ENCODE measurements around the gene TMEM121. TPM values are rescaled to one million over a fixed set of nuclear protein-coding genes. Genes with fewer than 3 reads are reported as not detected.
"Not testable (repeated sequence)": the region's sequence is repeated elsewhere in the genome, so short reads cannot be mapped to it uniquely, and the experiment has no call there.

Gene TMEM121
- total RNA-seq, 3 donors from 2014 or later (not counting 1 experiment from before 2014, with no cell fraction given), result 0.54 to 0.80 TPM; not detected in 1

DNA sequence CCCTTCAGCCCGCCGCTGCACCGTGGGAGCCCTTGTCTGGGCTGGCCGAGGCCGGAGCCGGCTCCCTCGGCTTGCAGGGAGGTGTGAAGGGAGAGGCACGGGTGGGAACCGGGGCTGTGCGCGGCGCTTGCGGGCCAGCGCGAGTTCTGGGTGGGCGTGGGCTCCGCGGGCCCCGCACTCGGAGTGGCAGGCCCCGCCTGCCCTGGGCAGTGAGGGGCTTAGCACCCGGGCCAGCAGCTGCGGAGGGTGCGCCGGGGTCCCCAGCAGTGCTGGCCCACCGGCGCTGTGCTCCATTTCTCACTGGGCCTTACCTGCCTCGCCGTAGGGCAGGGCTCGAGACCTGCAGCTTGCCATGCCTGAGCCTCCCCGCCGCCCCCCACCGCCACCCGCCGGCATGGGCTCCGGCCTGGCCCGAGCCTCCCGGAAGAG, 21.4 kb downstream of the TMEM121 start:
- no peaks in the 10 kb centered on the region for H3K36me3 ChIP-seq (ENCODE audit: control insufficient read depth, insufficient read depth, low read length)
- Mint-ChIP-seq H3K9me3 (peaks cover 0 to 3% of the 10 kb centered on the region in 2 donors), H3K27ac (no peak overlapping the region), H3K27me3 (ENCODE audit: low read depth in 2 of 2) (peaks cover 14 to 17% of the 10 kb centered on the region in 2 donors), H3K4me3 (no peak overlapping the region), H3K4me1 (no peaks in the 10 kb centered on the region), H3K36me3 (no peaks in the 10 kb centered on the region)
- ATAC-seq (no peak), DNase-seq (no peak)
- H3K27ac ChIP-seq (ENCODE audit: low read length), result no peak overlapping the region
- H3K4me1 ChIP-seq (ENCODE audit: control insufficient read depth, insufficient read depth, low read length), result no peaks in the 10 kb centered on the region
- WGBS (ENCODE audit: insufficient coverage), result 96% methylated on average over 38 of the region's 38 CpGs
- H3K9me3 ChIP-seq (ENCODE audit: control insufficient read depth, insufficient read depth, low read length), result no peaks in the 10 kb centered on the region
- intact Hi-C loops (cut with micrococcal nuclease), result no loop called here
- no peaks in the 10 kb centered on the region for H3K27me3 ChIP-seq (ENCODE audit: control insufficient read depth, insufficient read depth, low read length)
- H3K4me3 ChIP-seq (ENCODE audit: low read length), result no peak overlapping the region
- TF ChIP-seq CTCF (IDR thresholded peaks at IDR 0.05), result no peak

DNA sequence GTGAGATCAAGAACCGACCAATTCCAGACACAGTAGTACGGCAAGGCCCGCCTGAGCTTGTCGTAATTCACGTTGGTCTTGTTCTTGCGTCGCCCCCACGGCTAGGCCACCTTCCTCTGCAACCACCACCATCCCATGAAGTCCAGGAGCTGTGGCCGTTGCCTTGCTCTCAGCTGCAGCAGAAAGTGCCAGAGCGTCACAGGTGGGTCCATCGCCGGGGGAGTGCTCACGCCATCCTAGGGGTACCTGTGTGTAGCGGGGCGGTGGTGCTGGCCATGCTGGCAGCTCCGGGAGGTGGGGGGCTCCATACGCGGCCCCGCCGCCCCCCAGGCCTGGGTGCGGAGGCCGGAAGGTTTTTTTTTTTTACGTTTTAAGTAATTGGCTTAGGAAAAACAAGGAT, 23.1 kb downstream of the TMEM121 start:
- DNase-seq, result no peak

GRCh38 chr14:105554022-105554421, 27.6 kb downstream of the TMEM121 start:
- H3K4me1 ChIP-seq (ENCODE audit: control insufficient read depth, insufficient read depth, low read length), result no peaks in the 10 kb centered on the region
- intact Hi-C loops (cut with micrococcal nuclease), result no loop called here
- H3K27me3 ChIP-seq (ENCODE audit: control insufficient read depth, insufficient read depth, low read length), result no peaks in the 10 kb centered on the region
- Mint-ChIP-seq H3K27ac (no peak overlapping the region), H3K4me1 (no peaks in the 10 kb centered on the region), H3K4me3 (no peak overlapping the region), H3K27me3 (ENCODE audit: low read depth in 2 of 2) (peaks cover 5 to 19% of the 10 kb centered on the region in 2 donors), H3K9me3 (no peaks in the 10 kb centered on the region), H3K36me3 (no peaks in the 10 kb centered on the region)
- no peaks in the 10 kb centered on the region for H3K36me3 ChIP-seq (ENCODE audit: control insufficient read depth, insufficient read depth, low read length)
- ATAC-seq (no peak), DNase-seq (no peak)
- no peak for TF ChIP-seq CTCF (IDR thresholded peaks at IDR 0.05)
- no peak overlapping the region for H3K27ac ChIP-seq (ENCODE audit: low read length)
- H3K9me3 ChIP-seq (ENCODE audit: control insufficient read depth, insufficient read depth, low read length), result no peaks in the 10 kb centered on the region
- 63% methylated on average over 6 of the region's 6 CpGs for WGBS (ENCODE audit: insufficient coverage)
- no peak overlapping the region for H3K4me3 ChIP-seq (ENCODE audit: low read length)

More for the DNA sequence above, 23.1 kb downstream of the TMEM121 start:
- no peak overlapping the region for H3K4me3 ChIP-seq (ENCODE audit: low read length)
- H3K27me3 ChIP-seq (ENCODE audit: control insufficient read depth, insufficient read depth, low read length), result no peaks in the 10 kb centered on the region
- Mint-ChIP-seq H3K4me1 (no peaks in the 10 kb centered on the region), H3K4me3 (no peak overlapping the region), H3K27me3 (ENCODE audit: low read depth in 2 of 2) (peaks cover 8 to 11% of the 10 kb centered on the region in 2 donors), H3K9me3 (no peaks in the 10 kb centered on the region), H3K27ac (no peak overlapping the region), H3K36me3 (no peaks in the 10 kb centered on the region)
- no peak for ATAC-seq
- WGBS (ENCODE audit: insufficient coverage), result 90% methylated on average over 23 of the region's 23 CpGs
- no peaks in the 10 kb centered on the region for H3K9me3 ChIP-seq (ENCODE audit: control insufficient read depth, insufficient read depth, low read length)
- H3K36me3 ChIP-seq (ENCODE audit: control insufficient read depth, insufficient read depth, low read length), result no peaks in the 10 kb centered on the region
- H3K4me1 ChIP-seq (ENCODE audit: control insufficient read depth, insufficient read depth, low read length), result no peaks in the 10 kb centered on the region
- no peak overlapping the region for H3K27ac ChIP-seq (ENCODE audit: low read length)
- TF ChIP-seq CTCF (IDR thresholded peaks at IDR 0.05), result no peak
- intact Hi-C loops (cut with micrococcal nuclease), result no loop called here

- H3K36me3 ChIP-seq (ENCODE audit: control insufficient read depth, insufficient read depth, low read length), result no peaks in the 10 kb centered on the region
- ATAC-seq (no peak), DNase-seq (no peak)
- Mint-ChIP-seq H3K36me3 (no peaks in the 10 kb centered on the region), H3K4me1 (no peaks in the 10 kb centered on the region), H3K27ac (no peak overlapping the region), H3K4me3 (no peak overlapping the region), H3K9me3 (no peaks in the 10 kb centered on the region), H3K27me3 (ENCODE audit: low read depth in 2 of 2) (peaks cover 0 to 19% of the 10 kb centered on the region in 2 donors)
- intact Hi-C loops (cut with micrococcal nuclease), result no loop called here
- peaks cover 4% of the 10 kb centered on the region for H3K4me1 ChIP-seq (ENCODE audit: control insufficient read depth, insufficient read depth, low read length)
- H3K27me3 ChIP-seq (ENCODE audit: control insufficient read depth, insufficient read depth, low read length), result no peaks in the 10 kb centered on the region
- H3K27ac ChIP-seq (ENCODE audit: low read length), result no peak overlapping the region
- no peak overlapping the region for H3K4me3 ChIP-seq (ENCODE audit: low read length)
- WGBS (ENCODE audit: insufficient coverage), result 89% methylated on average over 5 of the region's 5 CpGs
- no peaks in the 10 kb centered on the region for H3K9me3 ChIP-seq (ENCODE audit: control insufficient read depth, insufficient read depth, low read length)
- no peak for TF ChIP-seq CTCF (IDR thresholded peaks at IDR 0.05)
Observed at GRCh38 chr14:105554523-105554922, 28.1 kb downstream of the TMEM121 start.

GRCh38 chr14:105557671-105558070, 31.3 kb downstream of the TMEM121 start:
- DNase-seq; H3K27me3 ChIP-seq (ENCODE audit: control insufficient read depth, insufficient read depth, low read length); H3K4me3 Mint-ChIP-seq; H3K9me3 Mint-ChIP-seq; H3K36me3 ChIP-seq (ENCODE audit: control insufficient read depth, insufficient read depth, low read length); H3K9me3 ChIP-seq (ENCODE audit: control insufficient read depth, insufficient read depth, low read length); intact Hi-C loops (cut with micrococcal nuclease); ATAC-seq; H3K4me1 Mint-ChIP-seq; H3K27ac ChIP-seq (ENCODE audit: low read length); H3K27me3 Mint-ChIP-seq (ENCODE audit: low read depth in 2 of 2); H3K36me3 Mint-ChIP-seq; H3K27ac Mint-ChIP-seq; H3K4me3 ChIP-seq (ENCODE audit: low read length): not testable (repeated sequence)
- H3K4me1 ChIP-seq (ENCODE audit: control insufficient read depth, insufficient read depth, low read length), result peaks cover 11% of the 10 kb centered on the region
- WGBS (ENCODE audit: insufficient coverage), result 95% methylated on average over 13 of the region's 19 CpGs

Measured in natural killer cell (primary cell).